Ovary (tissue), 9 donors: Measurements from ENCODE around the gene FAM135A. TPM values are rescaled to one million over a fixed set of nuclear protein-coding genes. Genes with fewer than 3 reads are reported as not detected.
"Not testable (repeated sequence)": the region's sequence is repeated elsewhere in the genome, so short reads cannot be mapped to it uniquely, and the experiment has no call there.

Experiments used
- DNase-seq, 5 donors: peaks; one replicate each; pipeline ENCODE4 v3.0.0-alpha.2; 2019 to 2020
- H3K27ac ChIP-seq, 2 donors: fragments of 200-600 bp; one replicate each; pipeline versions ENCODE4 v1.5.1 to v1.8.0; 2019 to 2022
- H3K27me3 ChIP-seq: fragments of 200-600 bp; one replicate; pipeline ENCODE4 v1.8.0; 2022
- H3K36me3 ChIP-seq: fragments of 200-600 bp; sonication (generic); one replicate; pipeline ENCODE4 v1.5.1; 2019
- H3K4me1 ChIP-seq: one replicate; pipeline ENCODE4 v1.8.1; 2013; ENCODE audit warnings: mild to moderate bottlenecking, moderate library complexity; ENCODE audit not compliant: insufficient read depth
- H3K4me3 ChIP-seq: fragments of 200-600 bp; sonication (generic); one replicate; pipeline ENCODE4 v1.5.1; 2017
- H3K9me3 ChIP-seq, 2 donors: fragments of 200-600 bp in 1 of 2; sonication (generic) in 1 of 2; one replicate each; pipeline versions ENCODE4 v1.5.1 to v1.8.1; 2013 to 2019; ENCODE audit warnings: mild to moderate bottlenecking in 1 of 2, moderate library complexity in 1 of 2
- CTCF ChIP-seq, 3 donors: fragments of 450-650 bp in 2 of 3; fragments of 200-600 bp in 1 of 3; IDR thresholded peaks; one replicate each; pipeline versions ENCODE4 v1.5.1 to v1.8.0; 2016 to 2022; ENCODE audit warnings: antibody characterized with exemption in 3 of 3, mild to moderate bottlenecking in 1 of 3
- EP300 ChIP-seq: sonication (generic); formaldehyde crosslinking; IDR thresholded peaks from one replicate; pipeline ENCODE4 v1.6.1; 2017; ENCODE audit warnings: antibody characterized with exemption
- POLR2A ChIP-seq: fragments of 450-650 bp; IDR thresholded peaks from one replicate; pipeline ENCODE4 v1.6.1; 2017; ENCODE audit warnings: antibody characterized with exemption, mild to moderate bottlenecking, moderate library complexity
- WGBS, 3 donors: extraction: QIAGEN DNeasy Blood & Tissue Kit in 1 of 3; methylation state at CpG; one replicate each; pipeline versions ENCODE4 v1.1.5 to v1.1.7; 2013 to 2017; 5-methylcytosine and 5-hydroxymethylcytosine counted together
- intact Hi-C, 4 donors: fragments of 100-400 bp; cut with DNase I; formaldehyde crosslinking; loops; one replicate each; pipeline versions ENCODE4 v1.11.0 to v1.15.1; 2022 to 2023
- polyA plus RNA-seq, 2 donors: library from polyadenylated mRNA; stranded (reverse); fragments of 200-250 nt in 1 of 2; fragments of 350-450 nt in 1 of 2; fragmentation: Illumina TruSeq in 1 of 2; extraction: RNeasy Lipid Tissue Mini Kit (QIAGEN cat#74804) in 1 of 2; gene quantifications; one replicate each; pipeline ENCODE4 v1.2.3, GENCODE V29; 2013 to 2014
- total RNA-seq, 7 donors: library from RNA; depleted of rRNA in 2 of 7; stranded (reverse); fragments of >200 nt in 2 of 7; fragmentation: NEBNext Ultra II Directional in 3 of 7; extraction: Animal tissue kit (Norgen Biotek cat#: 25700) in 3 of 7; gene quantifications; one replicate each; pipeline versions ENCODE4 v1.1.0 to v1.2.4, GENCODE V29; 2016 to 2023
- donor health status: DM: no; HTN: no; CAD: no; lungs with moderate emphysema.
- donor health status: DM: no; HTN: no; CAD: no.
- donor health status: Bipolar disorder and iron deficiency.
- donor health status: DM: yes; HTN: yes; CAD: no.
- donor health status: DM: no; HTN: no; CAD: no.
- donor health status: DM: yes; HTN: yes; CAD: no.

Gene FAM135A
- total and polyA plus RNA-seq, 9 donors = 8.6 to 34.1 (median 25.1) TPM

GRCh38 chr6:70593118-70593486, 179.8 kb downstream of the FAM135A start:
- no peak overlapping the region for H3K4me3 ChIP-seq
- 85 to 95% (median 94%) methylated on average over 3 of the region's 3 CpGs for WGBS, 3 donors
- H3K27me3 ChIP-seq = no peaks in the 10 kb centered on the region
- intact Hi-C loops = no loop called here
- H3K36me3 ChIP-seq = no peaks in the 10 kb centered on the region
- no peaks in the 10 kb centered on the region for H3K4me1 ChIP-seq
- H3K27ac ChIP-seq = no peak overlapping the region
- TF ChIP-seq CTCF (IDR thresholded peaks at IDR 0.05) (no peak), EP300 (no peak), POLR2A (no peak)
- H3K9me3 ChIP-seq = no peaks in the 10 kb centered on the region
- DNase-seq = no peak

DNA sequence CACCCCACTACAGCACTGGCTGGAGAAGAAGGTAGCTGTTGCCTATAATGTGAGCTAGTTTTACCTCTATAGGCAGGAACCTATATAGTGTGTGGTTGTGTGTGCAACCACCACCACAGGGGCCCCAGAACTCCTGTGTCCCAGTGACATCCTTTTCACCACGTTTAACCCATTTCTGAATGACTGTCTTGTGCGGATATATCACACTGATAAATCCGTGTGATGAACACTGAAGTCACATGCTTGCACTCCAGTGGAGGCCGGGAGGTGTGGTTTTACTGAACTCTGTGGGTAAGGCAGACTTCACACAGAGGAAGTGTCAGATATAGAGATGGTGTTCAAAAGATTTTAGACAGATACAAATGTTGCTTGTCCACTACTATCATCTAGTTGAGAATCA, 185.9 kb downstream of the FAM135A start:
- Histone ChIP-seq H3K4me3 (no peak overlapping the region), H3K36me3 (no peaks in the 10 kb centered on the region), H3K9me3 (peaks cover 0 to under 1% of the 10 kb centered on the region in 2 donors), H3K27me3 (no peaks in the 10 kb centered on the region), H3K4me1 (no peaks in the 10 kb centered on the region), H3K27ac (no peak overlapping the region)
- TF ChIP-seq EP300 = no peak
- TF ChIP-seq POLR2A = no peak
- TF ChIP-seq CTCF (IDR thresholded peaks at IDR 0.05) = no peak
- intact Hi-C loops = no loop called here
- DNase-seq = no peak
- 71 to 75% (median 73%) methylated on average over 4 of the region's 4 CpGs for WGBS, 3 donors

GRCh38 chr6:70601014-70601413, 187.7 kb downstream of the FAM135A start:
- DNase-seq = no peak
- Histone ChIP-seq H3K9me3 (peaks cover 0 to 7% of the 10 kb centered on the region in 2 donors), H3K36me3 (no peaks in the 10 kb centered on the region), H3K27me3 (no peaks in the 10 kb centered on the region), H3K4me3 (no peak overlapping the region), H3K27ac (no peak overlapping the region), H3K4me1 (no peaks in the 10 kb centered on the region)
- WGBS, 3 donors = 57 to 82% (median 76%) methylated on average over 3 of the region's 3 CpGs
- no peak for TF ChIP-seq POLR2A
- no peak for TF ChIP-seq EP300
- TF ChIP-seq CTCF (IDR thresholded peaks at IDR 0.05) = no peak
- intact Hi-C loops = no loop called here

- Histone ChIP-seq H3K4me1 (no peaks in the 10 kb centered on the region), H3K9me3 (peaks cover 0 to 7% of the 10 kb centered on the region in 2 donors), H3K4me3 (no peak overlapping the region), H3K27ac (no peak overlapping the region), H3K27me3 (no peaks in the 10 kb centered on the region), H3K36me3 (no peaks in the 10 kb centered on the region)
- no peak for DNase-seq
- 86 to 90% (median 90%) methylated on average over 6 of the region's 6 CpGs for WGBS, 3 donors
- TF ChIP-seq POLR2A (no peak), EP300 (no peak), CTCF (IDR thresholded peaks at IDR 0.05) (no peak)
- intact Hi-C loops = no loop called here
Measured at GRCh38 chr6:70604254-70604653, 190.9 kb downstream of the FAM135A start.

DNA sequence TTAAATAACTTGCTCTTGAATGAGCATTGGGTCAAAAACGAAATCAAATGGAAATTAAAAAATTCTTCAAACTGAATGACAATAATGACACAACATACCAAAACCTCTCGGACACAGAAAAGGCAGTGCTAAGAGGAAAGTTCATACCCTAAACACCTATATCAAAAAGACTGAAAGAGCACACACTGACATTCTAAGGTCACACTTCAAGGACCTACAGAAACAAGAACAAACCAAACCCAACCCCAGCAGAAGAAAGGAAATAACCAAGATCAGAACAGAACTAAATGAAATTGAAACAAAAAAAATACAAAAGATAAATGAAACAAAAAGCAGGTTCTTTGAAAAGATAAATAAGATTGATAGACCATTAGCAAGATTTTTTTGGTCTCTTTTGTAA, 194.1 kb downstream of the FAM135A start:
- H3K27ac ChIP-seq, H3K36me3 ChIP-seq, H3K9me3 ChIP-seq, H3K27me3 ChIP-seq, H3K4me3 ChIP-seq, DNase-seq, intact Hi-C loops, H3K4me1 ChIP-seq: not testable (repeated sequence)
- 60 to 81% (median 76%) methylated on average over 2 of the region's 2 CpGs for WGBS, 3 donors

GRCh38 chr6:70609181-70609580, 195.9 kb downstream of the FAM135A start:
- H3K4me1 ChIP-seq, DNase-seq, H3K9me3 ChIP-seq, H3K36me3 ChIP-seq, H3K27me3 ChIP-seq, H3K4me3 ChIP-seq, H3K27ac ChIP-seq, intact Hi-C loops: not testable (repeated sequence)
- WGBS, 3 donors = 87 to 91% (median 89%) methylated on average over 13 of the region's 13 CpGs
